HepG2 (cell line): Measurements from ENCODE around the gene FITM2.

ENCODE experiments used
- CREB1 ChIP-seq, 2 experiments: fragments of 450-650 bp in 1 of 2; IDR thresholded peaks; 2 replicates each; pipeline ENCODE4 v1.6.1; 2016 to 2017; ENCODE audit warnings: control low read depth in 1 of 2, mild to moderate bottlenecking in 1 of 2, missing compliant biosample characterization in 1 of 2, missing genetic modification characterization in 1 of 2
- HMG20A ChIP-seq: IDR thresholded peaks from 2 replicates; pipeline ENCODE4 v1.6.1; 2016; ENCODE audit warnings: borderline replicate concordance
- NFE2L1 ChIP-seq: sonication (generic); formaldehyde crosslinking; IDR thresholded peaks from 2 replicates; pipeline ENCODE4 v1.4.0; 2020; ENCODE audit warnings: missing genetic modification reagents, mild to moderate bottlenecking, borderline replicate concordance
- RAD51 ChIP-seq: fragments of 450-650 bp; IDR thresholded peaks from 2 replicates; pipeline ENCODE4 v1.6.1; 2016; ENCODE audit warnings: borderline replicate concordance
- RERE ChIP-seq: IDR thresholded peaks from 2 replicates; pipeline ENCODE4 v1.6.1; 2016; ENCODE audit warnings: low read depth, missing genetic modification reagents, missing compliant biosample characterization
- U2AF1 ChIP-seq: fragments of 200-400 bp; formaldehyde crosslinking; optimal IDR thresholded peaks from 2 replicates; pipeline ENCODE3; 2017; ENCODE audit warnings: mild to moderate bottlenecking, low read depth, low read length
- TF ChIP-seq, protein P1 (sequence below), 2 experiments: fragments of 450-650 bp in 1 of 2; sonication (generic) in 1 of 2; formaldehyde crosslinking in 1 of 2; IDR thresholded peaks; 2 replicates each; pipeline versions ENCODE4 v1.6.1 to v1.8.0; 2016 to 2022; ENCODE audit warnings: antibody characterized with exemption in 1 of 2, mild to moderate bottlenecking in 1 of 2, missing genetic modification reagents in 1 of 2

DNA sequence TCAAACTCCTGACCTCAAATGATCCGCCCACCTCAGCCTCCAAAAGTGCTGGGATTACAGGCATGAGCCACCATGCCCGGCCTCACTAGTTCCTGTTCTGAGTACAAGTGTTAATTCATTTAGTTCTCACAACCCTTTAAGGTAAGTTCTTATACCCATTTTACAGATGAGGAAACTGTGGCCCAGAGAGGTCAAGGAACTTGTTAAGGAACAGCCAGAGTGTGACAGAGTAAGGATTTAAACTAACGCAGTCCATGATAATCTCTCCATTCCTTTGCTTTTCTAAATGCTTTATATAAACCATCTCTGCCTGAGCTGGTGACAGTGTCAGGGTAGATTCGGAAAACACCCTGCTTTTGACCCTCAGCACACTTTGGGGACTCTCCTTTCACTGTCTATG lies 13.3 kb downstream of the FITM2 start:
- no peak for TF ChIP-seq RAD51
- no peak for TF ChIP-seq CREB1 (IDR thresholded peaks at IDR 0.05)
- TF ChIP-seq CREB1 (CRISPR knock-in tag; IDR thresholded peaks at IDR 0.05): no peak
- TF ChIP-seq, protein P1, sequence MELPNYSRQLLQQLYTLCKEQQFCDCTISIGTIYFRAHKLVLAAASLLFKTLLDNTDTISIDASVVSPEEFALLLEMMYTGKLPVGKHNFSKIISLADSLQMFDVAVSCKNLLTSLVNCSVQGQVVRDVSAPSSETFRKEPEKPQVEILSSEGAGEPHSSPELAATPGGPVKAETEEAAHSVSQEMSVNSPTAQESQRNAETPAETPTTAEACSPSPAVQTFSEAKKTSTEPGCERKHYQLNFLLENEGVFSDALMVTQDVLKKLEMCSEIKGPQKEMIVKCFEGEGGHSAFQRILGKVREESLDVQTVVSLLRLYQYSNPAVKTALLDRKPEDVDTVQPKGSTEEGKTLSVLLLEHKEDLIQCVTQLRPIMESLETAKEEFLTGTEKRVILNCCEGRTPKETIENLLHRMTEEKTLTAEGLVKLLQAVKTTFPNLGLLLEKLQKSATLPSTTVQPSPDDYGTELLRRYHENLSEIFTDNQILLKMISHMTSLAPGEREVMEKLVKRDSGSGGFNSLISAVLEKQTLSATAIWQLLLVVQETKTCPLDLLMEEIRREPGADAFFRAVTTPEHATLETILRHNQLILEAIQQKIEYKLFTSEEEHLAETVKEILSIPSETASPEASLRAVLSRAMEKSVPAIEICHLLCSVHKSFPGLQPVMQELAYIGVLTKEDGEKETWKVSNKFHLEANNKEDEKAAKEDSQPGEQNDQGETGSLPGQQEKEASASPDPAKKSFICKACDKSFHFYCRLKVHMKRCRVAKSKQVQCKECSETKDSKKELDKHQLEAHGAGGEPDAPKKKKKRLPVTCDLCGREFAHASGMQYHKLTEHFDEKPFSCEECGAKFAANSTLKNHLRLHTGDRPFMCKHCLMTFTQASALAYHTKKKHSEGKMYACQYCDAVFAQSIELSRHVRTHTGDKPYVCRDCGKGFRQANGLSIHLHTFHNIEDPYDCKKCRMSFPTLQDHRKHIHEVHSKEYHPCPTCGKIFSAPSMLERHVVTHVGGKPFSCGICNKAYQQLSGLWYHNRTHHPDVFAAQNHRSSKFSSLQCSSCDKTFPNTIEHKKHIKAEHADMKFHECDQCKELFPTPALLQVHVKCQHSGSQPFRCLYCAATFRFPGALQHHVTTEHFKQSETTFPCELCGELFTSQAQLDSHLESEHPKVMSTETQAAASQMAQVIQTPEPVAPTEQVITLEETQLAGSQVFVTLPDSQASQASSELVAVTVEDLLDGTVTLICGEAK (IDR thresholded peaks at IDR 0.05): no peak
- TF ChIP-seq, protein P1 (CRISPR knock-in tag; IDR thresholded peaks at IDR 0.05): no peak
- TF ChIP-seq RERE (CRISPR knock-in tag): no peak
- no peak for TF ChIP-seq U2AF1
- TF ChIP-seq NFE2L1: no peak
- TF ChIP-seq HMG20A: no peak
